HL-60 (cell line): Measurements from ENCODE around the gene SMIM14.

Source experiments
- POLR2AphosphoS5 ChIP-seq: IDR thresholded peaks from 2 replicates; pipeline ENCODE4 v1.6.1; 2012; ENCODE audit warnings: low read depth
- REST ChIP-seq: IDR thresholded peaks from 2 replicates; pipeline ENCODE4 v1.6.1; 2012; ENCODE audit warnings: low read depth; ENCODE audit not compliant: insufficient replicate concordance
- SPI1 ChIP-seq: IDR thresholded peaks from 2 replicates; pipeline ENCODE4 v1.6.1; 2012; ENCODE audit warnings: low read depth, mild to moderate bottlenecking, borderline replicate concordance
- TF ChIP-seq, protein P1 (sequence below): IDR thresholded peaks from one replicate; pipeline ENCODE4 v1.5.1; 2011; ENCODE audit warnings: low read length, control low read depth, inconsistent platforms; ENCODE audit not compliant: insufficient read depth

- TF ChIP-seq, protein P1, sequence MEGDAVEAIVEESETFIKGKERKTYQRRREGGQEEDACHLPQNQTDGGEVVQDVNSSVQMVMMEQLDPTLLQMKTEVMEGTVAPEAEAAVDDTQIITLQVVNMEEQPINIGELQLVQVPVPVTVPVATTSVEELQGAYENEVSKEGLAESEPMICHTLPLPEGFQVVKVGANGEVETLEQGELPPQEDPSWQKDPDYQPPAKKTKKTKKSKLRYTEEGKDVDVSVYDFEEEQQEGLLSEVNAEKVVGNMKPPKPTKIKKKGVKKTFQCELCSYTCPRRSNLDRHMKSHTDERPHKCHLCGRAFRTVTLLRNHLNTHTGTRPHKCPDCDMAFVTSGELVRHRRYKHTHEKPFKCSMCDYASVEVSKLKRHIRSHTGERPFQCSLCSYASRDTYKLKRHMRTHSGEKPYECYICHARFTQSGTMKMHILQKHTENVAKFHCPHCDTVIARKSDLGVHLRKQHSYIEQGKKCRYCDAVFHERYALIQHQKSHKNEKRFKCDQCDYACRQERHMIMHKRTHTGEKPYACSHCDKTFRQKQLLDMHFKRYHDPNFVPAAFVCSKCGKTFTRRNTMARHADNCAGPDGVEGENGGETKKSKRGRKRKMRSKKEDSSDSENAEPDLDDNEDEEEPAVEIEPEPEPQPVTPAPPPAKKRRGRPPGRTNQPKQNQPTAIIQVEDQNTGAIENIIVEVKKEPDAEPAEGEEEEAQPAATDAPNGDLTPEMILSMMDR, result no peak
- no peak for TF ChIP-seq POLR2AphosphoS5
- TF ChIP-seq REST, result no peak
- no peak for TF ChIP-seq SPI1
These were observed 75.9 kb downstream of the SMIM14 start for GRCh38 chr4:39562792-39563191.
